Measurements from ENCODE around the gene SERPINB11. TPM values are rescaled to one million over a fixed set of nuclear protein-coding genes. Genes with fewer than 3 reads are reported as not detected.

Gene SERPINB11
- total RNA-seq, 1 donor from 2014 or later: not detected

- Histone ChIP-seq H3K27me3 (no peaks in the 10 kb centered on the region), H3K4me1 (no peaks in the 10 kb centered on the region), H3K9me3 (no peaks in the 10 kb centered on the region), H3K36me3 (no peaks in the 10 kb centered on the region), H3K4me3 (no peak overlapping the region), H3K27ac (no peak overlapping the region)
- DNase-seq (no peak), ATAC-seq (no peak)
- intact Hi-C loops (cut with DNase I): no loop called here
- no peak for TF ChIP-seq CTCF (IDR thresholded peaks at IDR 0.05)
These were observed 34.1 kb downstream of the SERPINB11 start for GRCh38 chr18:63736876-63737275.

GRCh38 chr18:63741769-63742168 lies 39.0 kb downstream of the SERPINB11 start:
- Histone ChIP-seq H3K4me3 (no peak overlapping the region), H3K9me3 (no peaks in the 10 kb centered on the region), H3K27ac (no peak overlapping the region), H3K27me3 (no peaks in the 10 kb centered on the region), H3K4me1 (no peaks in the 10 kb centered on the region), H3K36me3 (no peaks in the 10 kb centered on the region)
- intact Hi-C loops (cut with DNase I): no loop called here
- ATAC-seq (no peak), DNase-seq (no peak)
- TF ChIP-seq CTCF (IDR thresholded peaks at IDR 0.05): no peak

- Histone ChIP-seq H3K9me3 (no peaks in the 10 kb centered on the region), H3K27ac (no peak overlapping the region), H3K4me1 (no peaks in the 10 kb centered on the region), H3K4me3 (no peak overlapping the region), H3K27me3 (no peaks in the 10 kb centered on the region), H3K36me3 (no peaks in the 10 kb centered on the region)
- ATAC-seq: no peak
- no peak for TF ChIP-seq CTCF (IDR thresholded peaks at IDR 0.05)
- intact Hi-C loops (cut with DNase I): no loop called here
- DNase-seq: no peak
These were observed 44.2 kb downstream of the SERPINB11 start for GRCh38 chr18:63747006-63747405.

- DNase-seq: no peak
- TF ChIP-seq CTCF (IDR thresholded peaks at IDR 0.05): no peak
- intact Hi-C loops (cut with DNase I): no loop called here
- H3K4me1 ChIP-seq: no peaks in the 10 kb centered on the region
- H3K27me3 ChIP-seq: no peaks in the 10 kb centered on the region
- H3K4me3 ChIP-seq: no peak overlapping the region
- H3K27ac ChIP-seq: no peak overlapping the region
- H3K36me3 ChIP-seq: no peaks in the 10 kb centered on the region
- ATAC-seq: no peak
- no peaks in the 10 kb centered on the region for H3K9me3 ChIP-seq
These were observed 46.7 kb downstream of the SERPINB11 start for GRCh38 chr18:63749489-63749888.

- intact Hi-C loops (cut with DNase I): no loop called here
- DNase-seq (no peak), ATAC-seq (no peak)
- Histone ChIP-seq H3K36me3 (no peaks in the 10 kb centered on the region), H3K4me3 (no peak overlapping the region), H3K27ac (no peak overlapping the region), H3K27me3 (no peaks in the 10 kb centered on the region), H3K4me1 (no peaks in the 10 kb centered on the region), H3K9me3 (no peaks in the 10 kb centered on the region)
- no peak for TF ChIP-seq CTCF (IDR thresholded peaks at IDR 0.05)
These were observed 49.9 kb downstream of the SERPINB11 start for GRCh38 chr18:63752636-63753035.

GRCh38 chr18:63753676-63754075 lies 50.9 kb downstream of the SERPINB11 start:
- H3K9me3 ChIP-seq: no peaks in the 10 kb centered on the region
- intact Hi-C loops (cut with DNase I): no loop called here
- H3K27ac ChIP-seq: no peak overlapping the region
- no peak for TF ChIP-seq CTCF (IDR thresholded peaks at IDR 0.05)
- H3K36me3 ChIP-seq: no peaks in the 10 kb centered on the region
- DNase-seq (no peak), ATAC-seq (no peak)
- H3K27me3 ChIP-seq: no peaks in the 10 kb centered on the region
- no peaks in the 10 kb centered on the region for H3K4me1 ChIP-seq
- H3K4me3 ChIP-seq: no peak overlapping the region

Measured in upper lobe of right lung (tissue), 1 donor.